ENCODE data around the gene CHTF18. TPM values are rescaled to one million over a fixed set of nuclear protein-coding genes. Genes with fewer than 3 reads are reported as not detected.
A peak's percentile ranks its signal among the peaks of the same experiment; 100 is the strongest.

Gene CHTF18
- total and polyA plus RNA-seq, 9 of the 15 experiments (the other 6 are each of a cell fraction or from before 2014, with no cell fraction given), result 2.5 to 123 (median 17.0) TPM

DNA sequence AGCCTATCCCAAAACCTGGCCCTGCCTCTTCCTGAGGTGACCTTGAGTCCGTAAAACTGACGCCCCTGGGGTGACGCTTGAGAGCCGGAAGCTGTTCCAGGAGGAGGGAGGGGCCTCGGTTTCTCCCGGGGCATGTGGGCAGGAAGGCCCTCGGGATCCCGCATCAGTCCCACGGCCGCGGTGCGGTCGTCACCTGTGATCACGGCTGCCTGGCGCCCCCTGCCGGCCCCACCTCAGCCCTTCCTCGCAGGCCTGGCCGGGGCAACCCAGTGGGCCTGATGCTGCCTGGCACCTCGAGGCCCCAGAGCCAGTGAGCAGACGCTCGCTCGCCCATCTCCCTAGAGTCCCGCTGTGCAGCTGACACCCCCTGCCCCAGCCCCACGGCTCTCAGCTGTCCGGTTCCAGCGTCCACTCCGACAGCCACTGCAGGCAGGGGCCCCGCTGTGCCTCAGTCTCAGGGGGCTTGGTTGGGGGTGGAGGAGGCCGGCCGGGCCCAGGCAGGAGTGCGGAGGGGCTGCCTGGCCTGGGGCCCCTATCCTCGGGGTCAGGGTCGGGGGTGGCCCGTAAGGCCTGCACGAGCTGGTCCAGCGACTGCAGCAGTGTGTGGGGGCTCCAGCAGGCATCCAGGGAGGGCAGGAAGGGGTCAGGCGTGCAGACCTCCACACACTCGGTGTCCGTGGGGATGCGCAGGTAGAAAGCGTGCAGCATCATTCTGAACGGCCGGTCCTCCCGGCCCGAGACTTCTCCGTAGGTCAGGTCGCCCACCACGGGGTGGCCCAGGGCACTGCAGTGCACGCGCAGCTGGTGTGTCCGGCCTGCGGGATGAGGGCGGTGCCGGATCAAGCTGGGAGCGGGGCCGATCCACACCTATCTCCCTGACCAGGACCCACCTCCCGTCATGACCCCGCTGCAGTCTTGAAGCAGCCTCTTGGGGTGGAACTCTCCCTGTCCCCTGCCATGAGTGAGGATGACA, 2.6 kb upstream of the CHTF18 start (continued):
- TF ChIP-seq, protein P1, sequence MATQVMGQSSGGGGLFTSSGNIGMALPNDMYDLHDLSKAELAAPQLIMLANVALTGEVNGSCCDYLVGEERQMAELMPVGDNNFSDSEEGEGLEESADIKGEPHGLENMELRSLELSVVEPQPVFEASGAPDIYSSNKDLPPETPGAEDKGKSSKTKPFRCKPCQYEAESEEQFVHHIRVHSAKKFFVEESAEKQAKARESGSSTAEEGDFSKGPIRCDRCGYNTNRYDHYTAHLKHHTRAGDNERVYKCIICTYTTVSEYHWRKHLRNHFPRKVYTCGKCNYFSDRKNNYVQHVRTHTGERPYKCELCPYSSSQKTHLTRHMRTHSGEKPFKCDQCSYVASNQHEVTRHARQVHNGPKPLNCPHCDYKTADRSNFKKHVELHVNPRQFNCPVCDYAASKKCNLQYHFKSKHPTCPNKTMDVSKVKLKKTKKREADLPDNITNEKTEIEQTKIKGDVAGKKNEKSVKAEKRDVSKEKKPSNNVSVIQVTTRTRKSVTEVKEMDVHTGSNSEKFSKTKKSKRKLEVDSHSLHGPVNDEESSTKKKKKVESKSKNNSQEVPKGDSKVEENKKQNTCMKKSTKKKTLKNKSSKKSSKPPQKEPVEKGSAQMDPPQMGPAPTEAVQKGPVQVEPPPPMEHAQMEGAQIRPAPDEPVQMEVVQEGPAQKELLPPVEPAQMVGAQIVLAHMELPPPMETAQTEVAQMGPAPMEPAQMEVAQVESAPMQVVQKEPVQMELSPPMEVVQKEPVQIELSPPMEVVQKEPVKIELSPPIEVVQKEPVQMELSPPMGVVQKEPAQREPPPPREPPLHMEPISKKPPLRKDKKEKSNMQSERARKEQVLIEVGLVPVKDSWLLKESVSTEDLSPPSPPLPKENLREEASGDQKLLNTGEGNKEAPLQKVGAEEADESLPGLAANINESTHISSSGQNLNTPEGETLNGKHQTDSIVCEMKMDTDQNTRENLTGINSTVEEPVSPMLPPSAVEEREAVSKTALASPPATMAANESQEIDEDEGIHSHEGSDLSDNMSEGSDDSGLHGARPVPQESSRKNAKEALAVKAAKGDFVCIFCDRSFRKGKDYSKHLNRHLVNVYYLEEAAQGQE (IDR thresholded peaks at IDR 0.05; ENCODE audit: borderline replicate concordance), result peak; percentile 88
- TF ChIP-seq, protein P1 (CRISPR knock-in tag; IDR thresholded peaks at IDR 0.05; ENCODE audit: low read depth), result no peak
- TF ChIP-seq, protein P2, sequence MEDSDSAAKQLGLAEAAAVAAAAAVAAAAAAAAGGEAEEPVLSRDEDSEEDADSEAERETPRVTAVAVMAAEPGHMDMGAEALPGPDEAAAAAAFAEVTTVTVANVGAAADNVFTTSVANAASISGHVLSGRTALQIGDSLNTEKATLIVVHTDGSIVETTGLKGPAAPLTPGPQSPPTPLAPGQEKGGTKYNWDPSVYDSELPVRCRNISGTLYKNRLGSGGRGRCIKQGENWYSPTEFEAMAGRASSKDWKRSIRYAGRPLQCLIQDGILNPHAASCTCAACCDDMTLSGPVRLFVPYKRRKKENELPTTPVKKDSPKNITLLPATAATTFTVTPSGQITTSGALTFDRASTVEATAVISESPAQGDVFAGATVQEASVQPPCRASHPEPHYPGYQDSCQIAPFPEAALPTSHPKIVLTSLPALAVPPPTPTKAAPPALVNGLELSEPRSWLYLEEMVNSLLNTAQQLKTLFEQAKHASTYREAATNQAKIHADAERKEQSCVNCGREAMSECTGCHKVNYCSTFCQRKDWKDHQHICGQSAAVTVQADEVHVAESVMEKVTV (CRISPR knock-in tag; IDR thresholded peaks at IDR 0.05), result peak; percentile 70
- no peak for TF ChIP-seq CHD4 (IDR thresholded peaks at IDR 0.05; ENCODE audit: insufficient read depth, insufficient replicate concordance, low read depth, low read length, poor library complexity, severe bottlenecking)
- peak; percentile 61; the same call in 1 of the 2 replicates for TF ChIP-seq SIN3B (IDR thresholded peaks at IDR 0.05; ENCODE audit: low read depth)
- peak; percentile 79 for TF ChIP-seq SMC3 (conservative IDR thresholded peaks at IDR 0.05; ENCODE audit: insufficient read depth, low read depth, low read length)
- TF ChIP-seq KDM1A (IDR thresholded peaks at IDR 0.05), result 0 out of 4 replicates have a peak, but pooled peaks of 1 of the 2 experiments have one; percentile 10
- TF ChIP-seq ZNF740 (CRISPR knock-in tag; IDR thresholded peaks at IDR 0.05), result peak; percentile 69; the same call in 1 of the 2 replicates
- TF ChIP-seq ZNF740 (tag; IDR thresholded peaks at IDR 0.05), result no peak
- peak in 1 of 2 experiments; percentile 33 for TF ChIP-seq E2F6 (IDR thresholded peaks at IDR 0.05; ENCODE audit: borderline replicate concordance in 1 of 2, extremely low read depth in 1 of 2, insufficient read depth in 1 of 2, insufficient read length in 1 of 2, low read depth in 1 of 2, low read length in 1 of 2, poor library complexity in 1 of 2, severe bottlenecking in 1 of 2)
- no peak for TF ChIP-seq ILK (tag; IDR thresholded peaks at IDR 0.05; ENCODE audit: borderline replicate concordance, low read depth)
